SK-N-SH treated with all-trans-retinoic acid at 6 μM for 48 hours (cell line): ENCODE data around the gene SH3PXD2B.

Experiments
- ATAC-seq: fragments of 200-7000 bp; cut with Tn5 transposase; 3 replicates; pipeline ENCODE4 v1.9.1; 2020; ENCODE audit warnings: mild to moderate bottlenecking, moderate library complexity
- ARNTL ChIP-seq: fragments of 450-650 bp; formaldehyde crosslinking; IDR thresholded peaks from 2 replicates; pipeline ENCODE4 v1.5.0; 2020; ENCODE audit warnings: low read depth, mild to moderate bottlenecking, moderate library complexity, borderline replicate concordance
- BACH2 ChIP-seq: fragments of 250-450 bp; sonication (Bioruptor Pico); IDR thresholded peaks from 2 replicates; pipeline ENCODE4 v1.9.0; 2021; ENCODE audit warnings: mild to moderate bottlenecking, borderline replicate concordance
- CREB5 ChIP-seq: fragments of 250-450 bp; sonication (Bioruptor Pico); IDR thresholded peaks from 2 replicates; pipeline ENCODE4 v1.5.1; 2020; ENCODE audit warnings: low read depth, mild to moderate bottlenecking, moderate library complexity
- CSDC2 ChIP-seq: fragments of 250-450 bp; sonication (Bioruptor Pico); IDR thresholded peaks from 2 replicates; pipeline ENCODE4 v1.5.0; 2020; ENCODE audit warnings: mild to moderate bottlenecking, moderate library complexity
- CSRNP3 ChIP-seq: fragments of 250-450 bp; sonication (Bioruptor Pico); IDR thresholded peaks from 2 replicates; pipeline ENCODE4 v1.5.1; 2021; ENCODE audit warnings: mild to moderate bottlenecking, moderate library complexity
- ESRRG ChIP-seq: fragments of 250-450 bp; sonication (Bioruptor Pico); IDR thresholded peaks from 2 replicates; pipeline ENCODE4 v1.6.1; 2021; ENCODE audit warnings: mild to moderate bottlenecking
- GLIS3 ChIP-seq: fragments of 250-450 bp; sonication (Bioruptor Pico); IDR thresholded peaks from 2 replicates; pipeline ENCODE4 v1.5.0; 2020; ENCODE audit warnings: mild to moderate bottlenecking, moderate library complexity
- ISL1 ChIP-seq: fragments of 250-450 bp; sonication (Bioruptor Pico); IDR thresholded peaks from 2 replicates; pipeline ENCODE4 v2.1.2; 2022; ENCODE audit warnings: mild to moderate bottlenecking, moderate library complexity
- OSR1 ChIP-seq: fragments of 250-450 bp; sonication (Bioruptor Pico); IDR thresholded peaks from 2 replicates; pipeline ENCODE4 v1.8.0; 2022; ENCODE audit warnings: moderate library complexity, mild to moderate bottlenecking, inconsistent platforms
- PPARA ChIP-seq: fragments of 250-450 bp; sonication (Bioruptor Pico); IDR thresholded peaks from 2 replicates; pipeline ENCODE4 v1.5.0; 2020; ENCODE audit warnings: mild to moderate bottlenecking, borderline replicate concordance
- RARB ChIP-seq: fragments of 250-450 bp; sonication (Bioruptor Pico); IDR thresholded peaks from 2 replicates; pipeline ENCODE4 v1.8.0; 2021; ENCODE audit warnings: mild to moderate bottlenecking, moderate library complexity
- SNAI2 ChIP-seq: fragments of 250-450 bp; sonication (Bioruptor Pico); IDR thresholded peaks from 2 replicates; pipeline ENCODE4 v1.5.0; 2020; ENCODE audit warnings: mild to moderate bottlenecking, moderate library complexity
- TOX ChIP-seq: fragments of 250-450 bp; sonication (Bioruptor Pico); IDR thresholded peaks from 2 replicates; pipeline ENCODE4 v1.8.0; 2021; ENCODE audit warnings: mild to moderate bottlenecking, moderate library complexity, borderline replicate concordance
- ZC3H10 ChIP-seq: fragments of 250-450 bp; sonication (Bioruptor Pico); IDR thresholded peaks from 2 replicates; pipeline ENCODE4 v1.5.1; 2021; ENCODE audit warnings: mild to moderate bottlenecking, moderate library complexity
- ZFP3 ChIP-seq: fragments of 250-450 bp; sonication (Bioruptor Pico); IDR thresholded peaks from 2 replicates; pipeline ENCODE4 v1.5.0; 2020; ENCODE audit warnings: mild to moderate bottlenecking, moderate library complexity
- ZNF565 ChIP-seq: fragments of 450-650 bp; formaldehyde crosslinking; conservative IDR thresholded peaks from 2 replicates; pipeline ENCODE4 v1.5.0; 2020; ENCODE audit warnings: low read depth, mild to moderate bottlenecking, moderate library complexity
- ZNF70 ChIP-seq: fragments of 450-650 bp; formaldehyde crosslinking; IDR thresholded peaks from 2 replicates; pipeline ENCODE4 v1.5.0; 2020; ENCODE audit warnings: mild to moderate bottlenecking, moderate library complexity
- ZNF8 ChIP-seq: fragments of 450-650 bp; formaldehyde crosslinking; IDR thresholded peaks from 2 replicates; pipeline ENCODE4 v1.5.0; 2020; ENCODE audit warnings: mild to moderate bottlenecking, moderate library complexity
- TF ChIP-seq, protein P1 (sequence below): fragments of 250-450 bp; sonication (Bioruptor Pico); IDR thresholded peaks from 2 replicates; pipeline ENCODE4 v1.8.0; 2021; ENCODE audit warnings: low read depth, mild to moderate bottlenecking, moderate library complexity, borderline replicate concordance
- TF ChIP-seq, protein P2 (sequence below): fragments of 250-450 bp; sonication (Bioruptor Pico); IDR thresholded peaks from 2 replicates; pipeline ENCODE4 v1.8.0; 2020; ENCODE audit warnings: mild to moderate bottlenecking, moderate library complexity, borderline replicate concordance
- TF ChIP-seq, protein P3 (sequence below): fragments of 250-450 bp; sonication (Bioruptor Pico); IDR thresholded peaks from 2 replicates; pipeline ENCODE4 v1.5.0; 2020; ENCODE audit warnings: mild to moderate bottlenecking, moderate library complexity

SH3PXD2B gene

DNA sequence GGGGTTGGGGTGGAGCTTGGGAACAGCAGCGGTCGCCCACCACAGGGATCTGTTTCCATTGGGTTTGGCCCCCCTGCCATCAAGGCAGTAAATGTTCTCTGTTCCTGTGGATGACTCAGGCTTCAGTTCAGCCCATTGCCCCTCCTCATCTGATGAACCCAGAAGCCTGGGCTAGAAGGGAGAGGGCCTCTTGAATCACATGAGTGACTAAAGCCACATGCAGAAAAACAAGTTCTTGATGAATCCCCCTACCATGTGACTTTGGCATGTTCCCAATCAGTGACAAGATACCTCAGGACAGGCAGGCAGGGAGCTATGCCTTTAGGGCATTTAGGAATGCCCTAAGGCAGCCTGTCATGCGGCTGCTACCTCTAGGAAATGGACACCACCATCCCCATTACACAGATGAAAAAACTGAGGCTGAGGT, 2.5 kb downstream of the SH3PXD2B start:
- TF ChIP-seq ZC3H10 (CRISPR knock-in tag): no peak
- TF ChIP-seq CSDC2 (CRISPR knock-in tag): no peak
- TF ChIP-seq ZNF70 (CRISPR knock-in tag): no peak
- TF ChIP-seq ZNF8 (CRISPR knock-in tag): no peak
- TF ChIP-seq SNAI2: no peak
- ATAC-seq: 0 out of 3 replicates have a peak, but pooled peaks have one; percentile 8

- ATAC-seq: peak; percentile 12; the same call in 1 of the 3 replicates
- no peak for TF ChIP-seq CSRNP3
- TF ChIP-seq ZC3H10 (CRISPR knock-in tag): no peak
- TF ChIP-seq ZNF565 (CRISPR knock-in tag): no peak
- TF ChIP-seq ARNTL: no peak
- no peak for TF ChIP-seq PPARA (CRISPR knock-in tag)
- TF ChIP-seq, protein P1, sequence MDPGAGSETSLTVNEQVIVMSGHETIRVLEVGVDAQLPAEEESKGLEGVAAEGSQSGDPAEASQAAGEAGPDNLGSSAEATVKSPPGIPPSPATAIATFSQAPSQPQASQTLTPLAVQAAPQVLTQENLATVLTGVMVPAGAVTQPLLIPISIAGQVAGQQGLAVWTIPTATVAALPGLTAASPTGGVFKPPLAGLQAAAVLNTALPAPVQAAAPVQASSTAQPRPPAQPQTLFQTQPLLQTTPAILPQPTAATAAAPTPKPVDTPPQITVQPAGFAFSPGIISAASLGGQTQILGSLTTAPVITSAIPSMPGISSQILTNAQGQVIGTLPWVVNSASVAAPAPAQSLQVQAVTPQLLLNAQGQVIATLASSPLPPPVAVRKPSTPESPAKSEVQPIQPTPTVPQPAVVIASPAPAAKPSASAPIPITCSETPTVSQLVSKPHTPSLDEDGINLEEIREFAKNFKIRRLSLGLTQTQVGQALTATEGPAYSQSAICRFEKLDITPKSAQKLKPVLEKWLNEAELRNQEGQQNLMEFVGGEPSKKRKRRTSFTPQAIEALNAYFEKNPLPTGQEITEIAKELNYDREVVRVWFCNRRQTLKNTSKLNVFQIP (CRISPR knock-in tag): no peak
- no peak for TF ChIP-seq BACH2 (CRISPR knock-in tag)
- no peak for TF ChIP-seq TOX
- TF ChIP-seq, protein P2, sequence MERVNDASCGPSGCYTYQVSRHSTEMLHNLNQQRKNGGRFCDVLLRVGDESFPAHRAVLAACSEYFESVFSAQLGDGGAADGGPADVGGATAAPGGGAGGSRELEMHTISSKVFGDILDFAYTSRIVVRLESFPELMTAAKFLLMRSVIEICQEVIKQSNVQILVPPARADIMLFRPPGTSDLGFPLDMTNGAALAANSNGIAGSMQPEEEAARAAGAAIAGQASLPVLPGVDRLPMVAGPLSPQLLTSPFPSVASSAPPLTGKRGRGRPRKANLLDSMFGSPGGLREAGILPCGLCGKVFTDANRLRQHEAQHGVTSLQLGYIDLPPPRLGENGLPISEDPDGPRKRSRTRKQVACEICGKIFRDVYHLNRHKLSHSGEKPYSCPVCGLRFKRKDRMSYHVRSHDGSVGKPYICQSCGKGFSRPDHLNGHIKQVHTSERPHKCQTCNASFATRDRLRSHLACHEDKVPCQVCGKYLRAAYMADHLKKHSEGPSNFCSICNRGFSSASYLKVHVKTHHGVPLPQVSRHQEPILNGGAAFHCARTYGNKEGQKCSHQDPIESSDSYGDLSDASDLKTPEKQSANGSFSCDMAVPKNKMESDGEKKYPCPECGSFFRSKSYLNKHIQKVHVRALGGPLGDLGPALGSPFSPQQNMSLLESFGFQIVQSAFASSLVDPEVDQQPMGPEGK (CRISPR knock-in tag): no peak
- TF ChIP-seq OSR1 (CRISPR knock-in tag): no peak
- TF ChIP-seq, protein P3, sequence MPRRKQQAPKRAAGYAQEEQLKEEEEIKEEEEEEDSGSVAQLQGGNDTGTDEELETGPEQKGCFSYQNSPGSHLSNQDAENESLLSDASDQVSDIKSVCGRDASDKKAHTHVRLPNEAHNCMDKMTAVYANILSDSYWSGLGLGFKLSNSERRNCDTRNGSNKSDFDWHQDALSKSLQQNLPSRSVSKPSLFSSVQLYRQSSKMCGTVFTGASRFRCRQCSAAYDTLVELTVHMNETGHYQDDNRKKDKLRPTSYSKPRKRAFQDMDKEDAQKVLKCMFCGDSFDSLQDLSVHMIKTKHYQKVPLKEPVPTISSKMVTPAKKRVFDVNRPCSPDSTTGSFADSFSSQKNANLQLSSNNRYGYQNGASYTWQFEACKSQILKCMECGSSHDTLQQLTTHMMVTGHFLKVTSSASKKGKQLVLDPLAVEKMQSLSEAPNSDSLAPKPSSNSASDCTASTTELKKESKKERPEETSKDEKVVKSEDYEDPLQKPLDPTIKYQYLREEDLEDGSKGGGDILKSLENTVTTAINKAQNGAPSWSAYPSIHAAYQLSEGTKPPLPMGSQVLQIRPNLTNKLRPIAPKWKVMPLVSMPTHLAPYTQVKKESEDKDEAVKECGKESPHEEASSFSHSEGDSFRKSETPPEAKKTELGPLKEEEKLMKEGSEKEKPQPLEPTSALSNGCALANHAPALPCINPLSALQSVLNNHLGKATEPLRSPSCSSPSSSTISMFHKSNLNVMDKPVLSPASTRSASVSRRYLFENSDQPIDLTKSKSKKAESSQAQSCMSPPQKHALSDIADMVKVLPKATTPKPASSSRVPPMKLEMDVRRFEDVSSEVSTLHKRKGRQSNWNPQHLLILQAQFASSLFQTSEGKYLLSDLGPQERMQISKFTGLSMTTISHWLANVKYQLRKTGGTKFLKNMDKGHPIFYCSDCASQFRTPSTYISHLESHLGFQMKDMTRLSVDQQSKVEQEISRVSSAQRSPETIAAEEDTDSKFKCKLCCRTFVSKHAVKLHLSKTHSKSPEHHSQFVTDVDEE (CRISPR knock-in tag): no peak
- no peak for TF ChIP-seq ISL1
- no peak for TF ChIP-seq CREB5 (CRISPR knock-in tag)
- TF ChIP-seq, all 23 proteins: peak for 0
Measured at GRCh38 chr5:172450861-172451695, 3.2 kb downstream of the SH3PXD2B start.

DNA sequence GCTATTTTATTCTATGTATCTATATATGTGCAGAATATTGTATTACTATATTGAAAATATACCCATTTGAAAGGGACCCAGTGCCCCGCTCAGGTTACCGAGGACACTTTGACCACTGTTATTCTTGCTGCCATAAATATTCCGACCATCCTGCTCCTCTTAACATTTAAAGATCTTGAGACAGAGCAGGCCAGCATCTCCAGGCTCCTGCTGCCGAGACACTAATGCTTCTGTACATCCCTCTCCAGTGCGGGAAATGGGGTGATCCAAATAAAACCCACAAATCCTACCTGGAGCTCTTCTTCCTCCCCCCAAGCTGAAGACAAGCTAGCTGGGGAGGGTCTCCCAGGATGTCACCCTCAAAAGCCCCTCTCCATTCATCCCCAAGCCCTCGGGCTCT, 3.9 kb downstream of the SH3PXD2B start:
- ATAC-seq: no peak

DNA sequence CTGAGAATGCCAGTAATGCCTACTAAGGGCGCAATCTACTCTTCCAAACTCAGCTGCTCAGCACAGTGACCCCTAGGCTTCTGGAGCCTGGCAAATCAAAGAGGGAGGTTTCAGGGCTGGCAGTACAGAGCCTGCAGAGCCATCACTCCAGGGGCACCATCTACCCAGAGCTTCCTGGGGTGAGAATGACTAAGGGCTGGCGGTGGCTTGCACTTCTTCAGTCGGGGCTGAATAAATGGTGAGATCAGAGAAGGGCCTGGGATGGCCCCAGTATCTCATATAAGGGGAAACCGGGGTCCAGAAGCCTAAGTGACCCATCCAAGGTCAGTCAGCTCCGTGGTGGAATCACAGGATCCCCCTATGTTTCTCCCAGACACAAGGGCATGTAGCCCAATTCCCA, 5.3 kb downstream of the SH3PXD2B start:
- no peak for ATAC-seq
- no peak for TF ChIP-seq ESRRG (CRISPR knock-in tag)
- no peak for TF ChIP-seq ZNF565 (CRISPR knock-in tag)
- no peak for TF ChIP-seq ZFP3
- no peak for TF ChIP-seq SNAI2
- TF ChIP-seq CREB5 (CRISPR knock-in tag): no peak
- no peak for TF ChIP-seq CSRNP3
- no peak for TF ChIP-seq RARB
- no peak for TF ChIP-seq ISL1
- TF ChIP-seq, protein P2 (CRISPR knock-in tag): no peak
- TF ChIP-seq OSR1 (CRISPR knock-in tag): no peak
- TF ChIP-seq BACH2 (CRISPR knock-in tag): no peak

More for the DNA sequence above, 3.9 kb downstream of the SH3PXD2B start:
- TF ChIP-seq PPARA (CRISPR knock-in tag): no peak
- no peak for TF ChIP-seq ZNF565 (CRISPR knock-in tag)
- TF ChIP-seq GLIS3 (CRISPR knock-in tag): no peak
- TF ChIP-seq, all 23 proteins: peak for 0
